Osteocyte (in vitro differentiated cells): ENCODE data around the gene CRMP1. TPM values are rescaled to one million over a fixed set of nuclear protein-coding genes. Genes with fewer than 3 reads are reported as not detected.

Source experiments
- DNase-seq: peaks from one replicate; pipeline ENCODE4 v3.0.0; 2021; ENCODE audit warnings: mixed read lengths; ENCODE audit not compliant: unreplicated experiment; ENCODE audit errors: extremely low spot score
- H3K27ac Mint-ChIP-seq: one replicate; pipeline ENCODE4 v1.8.0; 2021; ENCODE audit warnings: mild to moderate bottlenecking, mixed read lengths; ENCODE audit not compliant: unreplicated experiment
- H3K27me3 Mint-ChIP-seq: one replicate; pipeline ENCODE4 v1.8.0; 2021; ENCODE audit warnings: mixed read lengths; ENCODE audit not compliant: unreplicated experiment
- H3K36me3 Mint-ChIP-seq: one replicate; pipeline ENCODE4 v1.8.0; 2021; ENCODE audit warnings: mixed read lengths; ENCODE audit not compliant: unreplicated experiment
- H3K4me1 Mint-ChIP-seq: one replicate; pipeline ENCODE4 v1.8.0; 2021; ENCODE audit warnings: mixed read lengths; ENCODE audit not compliant: unreplicated experiment
- H3K4me3 Mint-ChIP-seq: one replicate; pipeline ENCODE4 v1.8.0; 2021; ENCODE audit warnings: mild to moderate bottlenecking, moderate library complexity, mixed read lengths; ENCODE audit not compliant: unreplicated experiment
- H3K9me3 Mint-ChIP-seq: one replicate; pipeline ENCODE4 v1.8.0; 2021; ENCODE audit warnings: mixed read lengths; ENCODE audit not compliant: unreplicated experiment
- CTCF ChIP-seq: fragments of 200-600 bp; sonication (generic); IDR thresholded peaks from 2 replicates; pipeline ENCODE4 v1.5.0; 2021; ENCODE audit warnings: antibody characterized with exemption, mild to moderate bottlenecking, moderate library complexity
- total RNA-seq: library from RNA; stranded (reverse); gene quantifications from 2 replicates; pipeline ENCODE4 v1.2.1, GENCODE V29; 2021

Gene CRMP1
- total RNA-seq, 1 donor from 2014 or later: 24.5 TPM

- H3K4me1 Mint-ChIP-seq: peaks cover 6% of the 10 kb centered on the region
- no peaks in the 10 kb centered on the region for H3K9me3 Mint-ChIP-seq
These were observed 40.2 kb upstream of the CRMP1 start for GRCh38 chr4:5933116-5933515.

GRCh38 chr4:5932035-5932568 lies 39.2 kb upstream of the CRMP1 start:
- H3K36me3 Mint-ChIP-seq: no peaks in the 10 kb centered on the region
- no peak overlapping the region for H3K4me3 Mint-ChIP-seq
- DNase-seq: no peak
- no peak for TF ChIP-seq CTCF
- peaks cover 72% of the 10 kb centered on the region for H3K27me3 Mint-ChIP-seq
- H3K4me1 Mint-ChIP-seq: peaks cover 6% of the 10 kb centered on the region
- H3K9me3 Mint-ChIP-seq: no peaks in the 10 kb centered on the region
- H3K27ac Mint-ChIP-seq: no peak overlapping the region

More at GRCh38 chr4:5933116-5933515, 40.2 kb upstream of the CRMP1 start:
- TF ChIP-seq CTCF: no peak
- no peak for DNase-seq
- no peaks in the 10 kb centered on the region for H3K36me3 Mint-ChIP-seq
- H3K4me3 Mint-ChIP-seq: no peak overlapping the region
- H3K27ac Mint-ChIP-seq: no peak overlapping the region
- peaks cover 70% of the 10 kb centered on the region for H3K27me3 Mint-ChIP-seq

- H3K4me3 Mint-ChIP-seq: no peak overlapping the region
- H3K4me1 Mint-ChIP-seq: peaks cover 6% of the 10 kb centered on the region
- H3K27ac Mint-ChIP-seq: no peak overlapping the region
- H3K27me3 Mint-ChIP-seq: peaks cover 75% of the 10 kb centered on the region
- no peaks in the 10 kb centered on the region for H3K9me3 Mint-ChIP-seq
- DNase-seq: no peak
- TF ChIP-seq CTCF: no peak
- no peaks in the 10 kb centered on the region for H3K36me3 Mint-ChIP-seq
These were observed 38.6 kb upstream of the CRMP1 start for GRCh38 chr4:5931526-5931925.

- Mint-ChIP-seq H3K4me1 (peaks cover 6% of the 10 kb centered on the region), H3K4me3 (no peak overlapping the region), H3K27me3 (peaks cover 73% of the 10 kb centered on the region), H3K9me3 (no peaks in the 10 kb centered on the region), H3K27ac (no peak overlapping the region), H3K36me3 (no peaks in the 10 kb centered on the region)
- DNase-seq: no peak
- TF ChIP-seq CTCF: no peak
These were observed 38.0 kb upstream of the CRMP1 start for GRCh38 chr4:5930876-5931275.

GRCh38 chr4:5930456-5930855 lies 37.6 kb upstream of the CRMP1 start:
- Mint-ChIP-seq H3K27ac (no peak overlapping the region), H3K4me3 (no peak overlapping the region), H3K27me3 (peaks cover 76% of the 10 kb centered on the region), H3K4me1 (peaks cover 6% of the 10 kb centered on the region), H3K36me3 (no peaks in the 10 kb centered on the region), H3K9me3 (no peaks in the 10 kb centered on the region)
- TF ChIP-seq CTCF: no peak
- no peak for DNase-seq
